Measurements from ENCODE around the gene GADD45B.

Gene GADD45B

GRCh38 chr19:2436384-2436783 is 39.5 kb upstream of the GADD45B start:
- no peak overlapping the region for H3K27ac ChIP-seq
- no peak for DNase-seq (ENCODE audit: low spot score)
- TF ChIP-seq CTCF (IDR thresholded peaks at IDR 0.05), result no peak
- H3K4me3 ChIP-seq, result no peak overlapping the region

DNA sequence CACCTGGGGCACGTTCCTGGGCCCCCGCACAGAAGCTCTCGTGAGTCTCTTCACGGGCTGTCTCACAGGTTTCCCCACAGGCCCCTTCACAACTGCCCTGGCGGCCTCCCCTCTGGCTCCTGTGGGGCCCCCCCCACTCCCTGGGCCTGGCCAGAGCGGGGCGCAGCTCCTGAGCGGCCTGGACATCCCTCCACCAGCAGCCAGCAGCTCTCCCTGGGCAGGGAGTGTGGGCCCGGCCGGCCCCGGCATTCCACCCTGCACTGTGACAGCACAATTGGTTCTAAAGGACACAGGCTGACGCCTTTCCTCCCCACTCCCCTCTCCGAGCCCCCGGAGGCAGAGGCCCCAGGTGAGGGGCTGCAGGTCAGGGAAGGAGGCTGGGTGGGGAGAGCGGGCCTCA is 39.0 kb upstream of the GADD45B start:
- DNase-seq (ENCODE audit: low spot score), result no peak
- Histone ChIP-seq H3K27ac (no peak overlapping the region), H3K4me3 (no peak overlapping the region)
- TF ChIP-seq CTCF (IDR thresholded peaks at IDR 0.05), result no peak

- no peak for DNase-seq (ENCODE audit: low spot score)
- no peak overlapping the region for H3K4me3 ChIP-seq
- no peak overlapping the region for H3K27ac ChIP-seq
- TF ChIP-seq CTCF (IDR thresholded peaks at IDR 0.05), result no peak
These were observed 37.7 kb upstream of the GADD45B start for GRCh38 chr19:2438178-2438577.

GRCh38 chr19:2440515-2440914 is 35.4 kb upstream of the GADD45B start:
- Histone ChIP-seq H3K4me3 (no peak overlapping the region), H3K27ac (no peak overlapping the region)
- no peak for TF ChIP-seq CTCF (IDR thresholded peaks at IDR 0.05)
- DNase-seq (ENCODE audit: low spot score), result no peak

DNA sequence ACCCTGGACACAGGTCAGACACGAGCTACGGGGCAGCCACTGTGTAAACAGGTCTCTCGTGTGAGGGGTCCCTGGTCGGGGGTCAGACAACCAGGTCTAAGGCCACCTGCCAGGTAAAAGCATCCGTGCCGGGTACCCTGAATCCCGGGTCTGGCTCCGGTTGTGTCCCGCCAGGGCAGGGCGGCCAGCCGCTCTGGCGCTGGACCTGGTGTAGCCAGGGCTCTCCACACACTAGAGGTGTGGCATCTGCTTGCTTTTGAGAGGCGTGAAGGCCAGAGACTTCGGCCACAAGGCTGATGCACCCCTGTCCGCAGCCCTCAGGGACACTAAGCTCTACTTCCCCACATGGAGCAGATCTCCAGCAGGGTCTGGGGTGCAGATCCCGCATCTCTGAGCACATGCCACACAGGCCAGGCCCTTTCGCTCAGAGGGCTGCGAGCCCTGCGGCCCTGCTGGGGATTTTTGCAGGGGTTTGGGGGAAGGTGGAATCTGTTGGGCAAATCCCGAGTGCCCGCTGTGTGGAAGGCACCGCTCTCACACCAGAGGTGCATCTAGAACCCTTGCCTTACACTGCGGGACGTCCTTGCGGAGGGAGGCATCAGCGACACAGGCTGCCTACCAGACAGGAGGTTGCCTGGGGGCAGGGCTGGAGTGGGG is 34.7 kb upstream of the GADD45B start:
- no peak overlapping the region for H3K4me3 ChIP-seq
- TF ChIP-seq CTCF (IDR thresholded peaks at IDR 0.05), result no peak
- no peak for DNase-seq (ENCODE audit: low spot score)
- no peak overlapping the region for H3K27ac ChIP-seq

GRCh38 chr19:2443116-2443784 is 32.7 kb upstream of the GADD45B start:
- DNase-seq (ENCODE audit: low spot score), result no peak
- no peak overlapping the region for H3K4me3 ChIP-seq
- H3K27ac ChIP-seq, result no peak overlapping the region
- no peak for TF ChIP-seq CTCF (IDR thresholded peaks at IDR 0.05)

GRCh38 chr19:2443785-2444182 is 32.1 kb upstream of the GADD45B start:
- H3K27ac ChIP-seq, result no peak overlapping the region
- no peak for DNase-seq (ENCODE audit: low spot score)
- no peak for TF ChIP-seq CTCF (IDR thresholded peaks at IDR 0.05)
- no peak overlapping the region for H3K4me3 ChIP-seq
